Measurements from ENCODE around the gene TCF19. TPM values are rescaled to one million over a fixed set of nuclear protein-coding genes. Genes with fewer than 3 reads are reported as not detected.

TCF19 gene
- total RNA-seq, 1 experiment from 2014 or later = 13.9 TPM

DNA sequence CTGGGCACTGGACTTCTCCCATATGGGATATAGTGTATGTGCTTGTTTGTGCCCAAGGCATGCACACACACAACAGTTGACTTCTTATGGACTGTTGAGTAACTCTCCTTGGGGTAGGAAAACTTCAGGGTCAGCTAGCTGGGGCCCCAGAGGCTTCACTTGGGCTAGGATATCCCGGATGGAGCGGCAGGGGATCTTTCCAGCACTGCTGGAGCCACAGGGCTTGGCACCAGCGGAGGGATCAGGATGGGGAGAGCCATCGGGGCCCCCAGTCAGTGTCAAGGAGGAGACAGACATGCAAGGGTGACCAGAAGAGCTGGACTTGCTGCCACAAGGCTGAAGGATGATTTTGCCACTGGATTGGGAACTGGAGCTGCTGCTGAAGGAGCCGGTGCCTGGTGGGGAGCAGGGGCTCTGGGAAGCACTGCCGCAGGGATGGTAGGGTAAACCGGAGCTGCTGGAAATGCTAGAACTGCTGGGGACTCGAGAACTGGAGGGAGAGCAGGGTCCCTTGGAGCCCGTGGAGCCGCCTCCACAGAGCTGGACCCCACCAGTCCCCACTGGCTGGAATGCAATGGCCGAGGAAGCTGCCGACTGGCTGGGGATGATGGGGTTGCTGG lies 42.3 kb upstream of the TCF19 start:
- no peak for DNase-seq
- H3K9ac ChIP-seq (ENCODE audit: low read length) = no peak overlapping the region
- no peak overlapping the region for H2AFZ ChIP-seq (ENCODE audit: low read length)
- no peak overlapping the region for H3K4me3 ChIP-seq (ENCODE audit: low read length)
- no peaks in the 10 kb centered on the region for H3K79me2 ChIP-seq (ENCODE audit: low read length)
- no peaks in the 10 kb centered on the region for H3K9me3 ChIP-seq (ENCODE audit: low read length)
- no peaks in the 10 kb centered on the region for H3K4me1 ChIP-seq (ENCODE audit: low read length)
- H3K27ac ChIP-seq (ENCODE audit: low read length) = no peak overlapping the region
- no peaks in the 10 kb centered on the region for H3K9me2 ChIP-seq (replicated peaks; ENCODE audit: insufficient read depth, low read length)
- H3K27me3 ChIP-seq (ENCODE audit: low read length) = no peaks in the 10 kb centered on the region
- H3K4me2 ChIP-seq (ENCODE audit: low read depth, low read length, poor library complexity, severe bottlenecking) = no peak overlapping the region
- H3K36me3 ChIP-seq (ENCODE audit: insufficient read depth, low read length) = no peaks in the 10 kb centered on the region
- no peaks in the 10 kb centered on the region for H4K20me1 ChIP-seq (ENCODE audit: insufficient read depth, low read depth, low read length)

DNA sequence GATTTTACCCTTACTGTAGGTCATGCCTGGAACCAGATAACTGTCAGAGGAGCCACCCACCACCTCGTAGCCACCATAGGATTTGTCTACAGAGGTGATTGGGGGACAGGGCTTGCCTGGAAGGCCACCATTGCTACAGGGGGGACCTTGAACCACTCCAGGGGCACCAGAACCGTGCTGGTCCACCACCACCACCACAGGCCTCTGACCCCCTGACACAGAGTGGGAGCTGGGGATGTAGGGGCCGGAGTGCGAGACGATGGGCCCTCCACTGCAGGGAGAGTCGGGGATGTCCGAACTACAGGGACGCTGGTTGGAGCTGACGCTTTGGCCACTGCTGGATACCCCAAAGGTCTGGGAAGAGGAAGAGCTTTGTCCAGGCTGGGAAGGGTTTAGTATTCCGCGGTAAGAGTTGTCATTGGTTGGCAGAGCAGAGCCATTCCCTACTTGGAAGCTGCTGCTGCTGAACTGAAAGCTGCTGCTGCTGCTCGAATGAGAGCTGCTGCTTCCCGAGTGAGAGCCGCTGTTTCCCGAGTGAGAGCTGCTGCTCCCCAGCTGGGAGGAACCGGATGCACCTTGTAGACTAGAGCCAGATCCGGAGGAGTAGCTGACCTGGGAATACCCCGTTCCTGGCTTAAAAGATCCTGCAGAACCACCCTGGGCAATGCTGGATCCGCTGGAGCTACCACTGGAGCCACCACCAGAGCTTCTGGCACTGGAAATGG lies 41.6 kb upstream of the TCF19 start:
- Histone ChIP-seq H2AFZ (ENCODE audit: low read length) (no peak overlapping the region), H3K4me1 (ENCODE audit: low read length) (no peaks in the 10 kb centered on the region), H3K27me3 (ENCODE audit: low read length) (no peaks in the 10 kb centered on the region), H3K4me2 (ENCODE audit: low read depth, low read length, poor library complexity, severe bottlenecking) (no peak overlapping the region), H3K9ac (ENCODE audit: low read length) (no peak overlapping the region), H3K9me2 (replicated peaks; ENCODE audit: insufficient read depth, low read length) (no peaks in the 10 kb centered on the region), H3K9me3 (ENCODE audit: low read length) (no peaks in the 10 kb centered on the region), H3K36me3 (ENCODE audit: insufficient read depth, low read length) (no peaks in the 10 kb centered on the region), H3K27ac (ENCODE audit: low read length) (no peak overlapping the region), H3K79me2 (ENCODE audit: low read length) (no peaks in the 10 kb centered on the region), H4K20me1 (ENCODE audit: insufficient read depth, low read depth, low read length) (no peaks in the 10 kb centered on the region), H3K4me3 (ENCODE audit: low read length) (no peak overlapping the region)
- DNase-seq = no peak

DNA sequence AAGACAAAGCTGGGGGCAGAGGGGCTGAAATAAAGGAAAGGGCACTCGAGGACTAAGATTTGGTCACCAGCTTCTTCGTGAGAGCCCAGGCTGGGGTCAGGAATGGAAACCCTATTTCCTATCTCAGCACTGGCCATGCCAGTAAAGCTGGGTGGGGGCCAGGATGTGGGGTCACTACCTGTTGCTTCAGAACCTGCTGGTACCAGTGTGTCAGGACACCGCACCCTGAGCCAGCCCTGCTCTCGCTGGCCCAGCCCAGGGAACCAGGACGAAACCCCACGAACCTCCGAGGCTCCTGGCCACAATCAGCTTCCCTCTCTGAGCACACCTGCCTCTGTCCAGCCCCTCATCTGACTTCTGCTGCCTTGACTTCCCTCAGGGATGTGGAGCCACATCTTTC lies 40.2 kb upstream of the TCF19 start:
- no peak overlapping the region for H3K27ac ChIP-seq (ENCODE audit: low read length)
- H3K9me3 ChIP-seq (ENCODE audit: low read length) = no peaks in the 10 kb centered on the region
- H4K20me1 ChIP-seq (ENCODE audit: insufficient read depth, low read depth, low read length) = no peaks in the 10 kb centered on the region
- H2AFZ ChIP-seq (ENCODE audit: low read length) = no peak overlapping the region
- H3K4me3 ChIP-seq (ENCODE audit: low read length) = no peak overlapping the region
- H3K4me2 ChIP-seq (ENCODE audit: low read depth, low read length, poor library complexity, severe bottlenecking) = no peak overlapping the region
- no peaks in the 10 kb centered on the region for H3K36me3 ChIP-seq (ENCODE audit: insufficient read depth, low read length)
- no peak for DNase-seq
- H3K9ac ChIP-seq (ENCODE audit: low read length) = no peak overlapping the region
- H3K4me1 ChIP-seq (ENCODE audit: low read length) = no peaks in the 10 kb centered on the region
- no peaks in the 10 kb centered on the region for H3K79me2 ChIP-seq (ENCODE audit: low read length)
- H3K27me3 ChIP-seq (ENCODE audit: low read length) = no peaks in the 10 kb centered on the region
- no peaks in the 10 kb centered on the region for H3K9me2 ChIP-seq (replicated peaks; ENCODE audit: insufficient read depth, low read length)

DNA sequence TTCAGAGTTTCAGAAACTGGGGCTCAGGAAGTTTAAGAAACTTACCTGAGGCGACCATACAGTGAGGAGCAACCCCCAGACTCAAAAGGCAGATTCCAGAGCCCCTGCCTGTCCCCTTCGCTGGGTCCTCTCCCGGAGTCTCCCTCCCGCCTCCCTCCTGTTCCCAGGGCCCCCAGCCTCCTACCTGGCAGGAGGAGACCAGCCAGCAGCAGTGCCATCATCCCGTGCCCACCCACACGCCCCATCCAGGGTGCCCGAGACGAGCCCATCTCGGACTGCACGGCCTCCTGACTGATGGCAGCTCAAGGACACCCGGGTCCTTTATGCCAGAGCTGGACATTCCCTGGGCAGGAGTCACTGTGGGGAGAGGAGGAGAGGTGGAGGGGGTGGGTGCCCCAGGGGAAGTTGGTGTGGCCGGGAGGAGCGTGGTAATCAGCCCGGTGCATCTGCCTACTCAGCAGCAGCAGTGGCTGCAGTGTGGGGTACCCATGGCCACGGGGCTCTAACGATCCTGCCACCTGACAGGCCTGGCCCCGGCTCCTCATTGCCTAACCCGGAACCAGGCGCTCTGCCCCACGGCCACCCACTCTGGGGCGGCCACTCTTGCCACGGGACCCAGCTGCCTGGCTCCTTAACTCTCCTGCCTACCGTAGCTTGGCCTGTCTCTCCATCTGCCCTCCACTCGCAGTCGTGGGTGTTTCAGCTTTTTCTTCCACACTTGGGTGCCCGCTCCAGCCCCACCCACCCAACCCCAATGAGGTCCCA lies 38.1 kb upstream of the TCF19 start, which contains the start of gene CDSN:
TSS of gene CDSN (minus strand) at position 296 of the 765 bp plus-strand sequence. CDS start at position 269, 27 bp downstream.
- Histone ChIP-seq H4K20me1 (ENCODE audit: insufficient read depth, low read depth, low read length) (no peaks in the 10 kb centered on the region), H2AFZ (ENCODE audit: low read length) (no peak within 1 kb of the TSS), H3K27me3 (ENCODE audit: low read length) (no peaks in the 10 kb centered on the region), H3K9ac (ENCODE audit: low read length) (no peak within 1 kb of the TSS), H3K27ac (ENCODE audit: low read length) (no peak within 1 kb of the TSS), H3K4me1 (ENCODE audit: low read length) (no peaks in the 10 kb centered on the region), H3K4me3 (ENCODE audit: low read length) (no peak within 1 kb of the TSS), H3K9me2 (replicated peaks; ENCODE audit: insufficient read depth, low read length) (no peaks in the 10 kb centered on the region), H3K79me2 (ENCODE audit: low read length) (no peaks in the 10 kb centered on the region), H3K36me3 (ENCODE audit: insufficient read depth, low read length) (no peaks in the 10 kb centered on the region), H3K9me3 (ENCODE audit: low read length) (no peaks in the 10 kb centered on the region), H3K4me2 (ENCODE audit: low read depth, low read length, poor library complexity, severe bottlenecking) (no peak within 1 kb of the TSS)
- no peak for DNase-seq

DNA sequence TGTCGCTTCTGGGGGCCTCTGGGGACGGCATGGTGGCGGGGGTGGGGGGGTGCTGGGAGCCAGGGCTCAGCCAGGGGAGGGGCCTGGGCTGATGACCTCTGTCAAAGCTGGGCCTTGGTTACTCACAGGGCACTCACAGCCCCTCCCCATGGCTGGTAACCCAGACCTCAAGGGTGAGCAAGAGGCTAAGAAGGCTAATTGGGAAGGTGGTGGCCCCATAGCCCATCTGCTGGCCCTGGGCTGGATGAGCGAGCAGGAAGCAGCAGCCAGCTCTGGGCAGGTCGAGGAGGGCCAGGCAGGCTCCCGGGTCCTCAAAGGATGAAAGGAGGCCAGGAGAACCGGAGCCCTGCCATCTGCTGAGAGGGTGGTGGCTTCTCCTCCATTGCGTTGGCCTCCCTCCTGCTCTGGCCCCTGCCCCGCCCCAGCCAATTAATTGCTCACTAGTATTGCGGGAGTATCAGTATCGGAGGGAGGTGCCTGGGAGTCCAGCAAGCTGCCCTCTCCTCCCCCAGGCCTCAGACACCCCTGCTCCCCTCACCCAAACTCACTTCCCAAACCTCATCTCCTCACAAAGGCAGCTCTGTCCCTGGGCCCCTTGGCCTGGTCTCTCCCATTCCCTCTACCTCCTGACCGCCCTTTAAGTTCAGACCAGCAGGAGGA lies 37.1 kb upstream of the TCF19 start:
- Histone ChIP-seq H3K4me1 (ENCODE audit: low read length) (no peaks in the 10 kb centered on the region), H3K27me3 (ENCODE audit: low read length) (no peaks in the 10 kb centered on the region), H2AFZ (ENCODE audit: low read length) (no peak overlapping the region), H3K9ac (ENCODE audit: low read length) (no peak overlapping the region), H3K36me3 (ENCODE audit: insufficient read depth, low read length) (no peaks in the 10 kb centered on the region), H3K9me2 (replicated peaks; ENCODE audit: insufficient read depth, low read length) (no peaks in the 10 kb centered on the region), H3K4me3 (ENCODE audit: low read length) (no peak overlapping the region), H3K9me3 (ENCODE audit: low read length) (no peaks in the 10 kb centered on the region), H3K79me2 (ENCODE audit: low read length) (no peaks in the 10 kb centered on the region), H4K20me1 (ENCODE audit: insufficient read depth, low read depth, low read length) (no peaks in the 10 kb centered on the region), H3K4me2 (ENCODE audit: low read depth, low read length, poor library complexity, severe bottlenecking) (no peak overlapping the region), H3K27ac (ENCODE audit: low read length) (no peak overlapping the region)
- no peak for DNase-seq

DNA sequence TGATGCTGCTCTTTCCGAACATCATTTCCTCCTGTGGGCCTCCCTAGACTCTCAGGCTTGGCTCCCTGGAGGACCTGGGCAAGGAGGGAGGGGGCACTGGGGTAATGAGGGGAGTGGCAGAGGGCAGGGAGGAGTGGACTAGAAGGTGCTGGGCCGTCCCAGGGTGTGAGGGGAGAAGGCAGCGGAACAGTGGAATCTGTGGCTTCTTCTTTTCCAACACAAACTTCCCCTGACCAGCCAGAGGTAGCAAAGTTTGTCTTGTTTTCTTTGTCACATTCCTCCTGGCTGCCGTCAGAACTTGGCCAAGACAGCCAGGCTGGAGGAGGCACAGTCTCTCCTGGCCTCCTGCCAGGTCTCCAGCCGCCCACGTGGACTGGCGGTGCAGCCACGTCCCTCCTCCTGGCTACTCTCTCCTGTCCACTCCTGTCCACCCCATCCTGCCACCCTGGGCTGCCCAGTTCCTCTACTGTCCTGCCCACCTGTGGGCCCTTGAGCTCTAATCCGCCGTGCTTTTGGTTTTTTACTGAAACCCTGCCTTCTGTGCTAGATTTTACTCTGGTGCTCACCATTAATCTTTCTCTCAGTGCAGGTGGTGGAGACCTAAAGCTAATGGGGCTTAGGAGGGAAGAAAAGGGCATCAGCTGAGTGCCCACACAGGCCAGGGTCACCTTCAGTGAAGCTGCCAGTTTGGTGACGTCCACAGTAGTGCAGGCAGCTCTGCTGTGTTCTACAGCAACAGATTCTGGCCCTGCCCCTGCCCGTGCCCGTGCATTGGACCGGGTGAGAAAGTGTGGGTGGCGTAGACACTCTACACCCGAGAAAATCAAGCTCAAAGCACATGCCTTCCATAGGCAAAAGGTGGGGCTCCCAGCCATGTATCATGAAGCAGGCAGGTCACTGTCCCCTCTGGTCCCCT lies 35.3 kb upstream of the TCF19 start:
- no peaks in the 10 kb centered on the region for H3K36me3 ChIP-seq (ENCODE audit: insufficient read depth, low read length)
- no peak overlapping the region for H3K9ac ChIP-seq (ENCODE audit: low read length)
- H4K20me1 ChIP-seq (ENCODE audit: insufficient read depth, low read depth, low read length) = no peaks in the 10 kb centered on the region
- no peaks in the 10 kb centered on the region for H3K4me1 ChIP-seq (ENCODE audit: low read length)
- H3K4me2 ChIP-seq (ENCODE audit: low read depth, low read length, poor library complexity, severe bottlenecking) = no peak overlapping the region
- DNase-seq = no peak
- no peaks in the 10 kb centered on the region for H3K27me3 ChIP-seq (ENCODE audit: low read length)
- no peak overlapping the region for H3K27ac ChIP-seq (ENCODE audit: low read length)
- no peaks in the 10 kb centered on the region for H3K9me3 ChIP-seq (ENCODE audit: low read length)
- H2AFZ ChIP-seq (ENCODE audit: low read length) = no peak overlapping the region
- H3K9me2 ChIP-seq (replicated peaks; ENCODE audit: insufficient read depth, low read length) = no peaks in the 10 kb centered on the region
- no peak overlapping the region for H3K4me3 ChIP-seq (ENCODE audit: low read length)
- no peaks in the 10 kb centered on the region for H3K79me2 ChIP-seq (ENCODE audit: low read length)

DNA sequence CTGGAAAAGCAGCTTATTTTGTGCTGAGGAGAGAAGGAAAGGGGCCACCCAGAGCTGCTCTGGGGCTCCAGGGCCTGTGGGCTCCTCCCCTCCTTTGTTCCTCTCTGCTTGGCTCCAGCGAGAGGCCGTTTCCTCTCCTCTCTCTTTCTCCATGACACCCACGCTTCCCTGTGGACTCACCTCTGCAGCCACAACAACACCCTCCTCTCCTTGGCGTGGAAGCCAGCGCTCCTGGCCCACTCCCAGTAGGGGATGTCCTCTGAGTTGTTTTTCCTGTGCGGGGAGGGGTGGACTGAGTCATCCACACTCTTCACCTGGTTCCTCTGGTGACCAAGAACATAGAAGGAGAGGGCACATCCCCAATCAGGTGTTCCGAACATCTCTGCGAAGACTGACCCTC lies 33.2 kb upstream of the TCF19 start:
- Histone ChIP-seq H3K79me2 (ENCODE audit: low read length) (no peaks in the 10 kb centered on the region), H3K4me2 (ENCODE audit: low read depth, low read length, poor library complexity, severe bottlenecking) (no peak overlapping the region), H3K4me1 (ENCODE audit: low read length) (no peaks in the 10 kb centered on the region), H3K36me3 (ENCODE audit: insufficient read depth, low read length) (no peaks in the 10 kb centered on the region), H4K20me1 (ENCODE audit: insufficient read depth, low read depth, low read length) (no peaks in the 10 kb centered on the region), H3K27me3 (ENCODE audit: low read length) (no peaks in the 10 kb centered on the region), H3K9me3 (ENCODE audit: low read length) (no peaks in the 10 kb centered on the region), H3K4me3 (ENCODE audit: low read length) (no peak overlapping the region), H3K27ac (ENCODE audit: low read length) (no peak overlapping the region), H2AFZ (ENCODE audit: low read length) (no peak overlapping the region), H3K9ac (ENCODE audit: low read length) (no peak overlapping the region), H3K9me2 (replicated peaks; ENCODE audit: insufficient read depth, low read length) (no peaks in the 10 kb centered on the region)
- no peak for DNase-seq
